ENCODE measurements around the gene FBXL14.

GRCh38 chr12:1629338-1630132 is 35.2 kb upstream of the FBXL14 start:
- TF ChIP-seq CTCF (IDR thresholded peaks at IDR 0.05 in 8 of 11, conservative IDR thresholded peaks at IDR 0.05 in 3 of 11) (peak in 1 of 11 experiments; percentile 33), POLR2AphosphoS5 (IDR thresholded peaks at IDR 0.05) (no peak)
